Upper lobe of right lung (tissue), 1 donor: ENCODE measurements around the gene C6orf136. TPM values are rescaled to one million over a fixed set of nuclear protein-coding genes. Genes with fewer than 3 reads are reported as not detected.

ENCODE experiments used
- ATAC-seq: fragments of 200-7000 bp; cut with Tn5 transposase; one replicate; pipeline ENCODE4 v1.9.1; 2020; ENCODE audit warnings: mild to moderate bottlenecking, moderate library complexity
- DNase-seq: peaks from one replicate; pipeline ENCODE4 v3.0.0-alpha.2; 2020
- H3K27ac ChIP-seq: fragments of 200-600 bp; one replicate; pipeline ENCODE4 v1.8.0; 2022
- H3K27me3 ChIP-seq: fragments of 200-600 bp; one replicate; pipeline ENCODE4 v1.8.0; 2022; ENCODE audit warnings: mild to moderate bottlenecking
- H3K36me3 ChIP-seq: fragments of 200-600 bp; one replicate; pipeline ENCODE4 v1.8.0; 2022
- H3K4me1 ChIP-seq: fragments of 200-600 bp; one replicate; pipeline ENCODE4 v1.8.0; 2022
- H3K4me3 ChIP-seq: fragments of 200-600 bp; one replicate; pipeline ENCODE4 v1.8.0; 2022; ENCODE audit warnings: mild to moderate bottlenecking
- H3K9me3 ChIP-seq: fragments of 200-600 bp; one replicate; pipeline ENCODE4 v1.8.0; 2022
- intact Hi-C: fragments of 100-400 bp; cut with DNase I; formaldehyde crosslinking; loops from one replicate; pipeline ENCODE4 v1.11.0; 2022
- total RNA-seq: library from RNA; stranded (reverse); fragmentation: NEBNext Ultra II Directional; extraction: Animal tissue kit (Norgen Biotek cat#: 25700); gene quantifications from one replicate; pipeline ENCODE4 v1.2.1, GENCODE V29; 2021
- TF ChIP-seq, protein P1 (sequence below): fragments of 200-600 bp; IDR thresholded peaks from one replicate; pipeline ENCODE4 v1.8.0; 2022; ENCODE audit warnings: antibody characterized with exemption
- donor health status: DM: no; HTN: yes; CAD: no; lungs with severe emphysema.

C6orf136 gene
- total RNA-seq, 1 donor from 2014 or later: 22.8 TPM

DNA sequence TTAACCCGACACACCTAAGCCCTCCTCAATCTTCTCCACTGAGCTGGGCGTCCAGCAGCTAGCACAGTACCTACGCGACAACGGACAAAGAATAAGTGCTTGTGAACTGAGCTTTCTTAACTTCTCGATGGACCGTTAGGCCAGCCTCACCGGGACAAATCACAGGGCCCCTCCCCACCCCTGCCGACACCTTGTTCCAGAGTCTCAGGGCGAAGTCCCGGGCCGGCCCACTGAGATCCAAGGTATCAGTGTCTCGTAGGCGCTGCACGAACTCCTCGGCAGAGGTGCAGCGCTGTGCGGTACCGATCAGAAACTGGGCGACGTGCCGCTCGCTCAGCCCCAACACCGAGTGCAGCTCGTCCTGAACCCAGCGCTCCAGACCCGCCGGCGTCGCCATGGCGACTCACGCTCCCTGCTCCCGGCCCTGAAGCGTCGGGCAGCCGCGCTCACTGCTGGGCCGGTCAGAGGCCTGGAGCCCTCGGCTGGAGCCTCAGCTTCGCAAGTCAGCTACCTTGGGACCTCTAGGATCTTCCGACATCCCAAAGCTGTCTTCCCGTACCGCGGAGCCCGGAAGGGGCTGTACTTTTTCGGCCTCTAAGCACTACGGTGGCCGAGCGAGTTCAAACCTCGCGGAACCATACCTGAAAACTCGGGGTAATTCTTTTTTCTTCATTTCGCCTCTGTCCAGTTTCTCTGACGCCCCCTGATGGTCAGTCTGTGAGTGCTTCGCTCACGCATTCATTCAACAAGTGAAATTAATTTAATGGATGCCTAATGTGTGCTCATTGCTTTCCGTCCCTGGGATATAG is 25.7 kb downstream of the C6orf136 start, which contains the start of gene DHX16:
TSS of gene DHX16 (minus strand) at position 562 of the 809 bp plus-strand sequence. CDS start at position 397, 165 bp downstream.
- Histone ChIP-seq H3K9me3 (no peaks in the 10 kb centered on the region), H3K4me3 (peak within 1 kb of the TSS; percentile 95), H3K27ac (peak within 1 kb of the TSS; percentile 68), H3K36me3 (peaks cover 53% of the 10 kb centered on the region), H3K27me3 (no peaks in the 10 kb centered on the region), H3K4me1 (peaks cover 16% of the 10 kb centered on the region)
- intact Hi-C loops: no loop called here
- TF ChIP-seq, protein P1, sequence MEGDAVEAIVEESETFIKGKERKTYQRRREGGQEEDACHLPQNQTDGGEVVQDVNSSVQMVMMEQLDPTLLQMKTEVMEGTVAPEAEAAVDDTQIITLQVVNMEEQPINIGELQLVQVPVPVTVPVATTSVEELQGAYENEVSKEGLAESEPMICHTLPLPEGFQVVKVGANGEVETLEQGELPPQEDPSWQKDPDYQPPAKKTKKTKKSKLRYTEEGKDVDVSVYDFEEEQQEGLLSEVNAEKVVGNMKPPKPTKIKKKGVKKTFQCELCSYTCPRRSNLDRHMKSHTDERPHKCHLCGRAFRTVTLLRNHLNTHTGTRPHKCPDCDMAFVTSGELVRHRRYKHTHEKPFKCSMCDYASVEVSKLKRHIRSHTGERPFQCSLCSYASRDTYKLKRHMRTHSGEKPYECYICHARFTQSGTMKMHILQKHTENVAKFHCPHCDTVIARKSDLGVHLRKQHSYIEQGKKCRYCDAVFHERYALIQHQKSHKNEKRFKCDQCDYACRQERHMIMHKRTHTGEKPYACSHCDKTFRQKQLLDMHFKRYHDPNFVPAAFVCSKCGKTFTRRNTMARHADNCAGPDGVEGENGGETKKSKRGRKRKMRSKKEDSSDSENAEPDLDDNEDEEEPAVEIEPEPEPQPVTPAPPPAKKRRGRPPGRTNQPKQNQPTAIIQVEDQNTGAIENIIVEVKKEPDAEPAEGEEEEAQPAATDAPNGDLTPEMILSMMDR: peak; percentile 89
- peak; percentile 96 for DNase-seq
- ATAC-seq: peak; percentile 97

DNA sequence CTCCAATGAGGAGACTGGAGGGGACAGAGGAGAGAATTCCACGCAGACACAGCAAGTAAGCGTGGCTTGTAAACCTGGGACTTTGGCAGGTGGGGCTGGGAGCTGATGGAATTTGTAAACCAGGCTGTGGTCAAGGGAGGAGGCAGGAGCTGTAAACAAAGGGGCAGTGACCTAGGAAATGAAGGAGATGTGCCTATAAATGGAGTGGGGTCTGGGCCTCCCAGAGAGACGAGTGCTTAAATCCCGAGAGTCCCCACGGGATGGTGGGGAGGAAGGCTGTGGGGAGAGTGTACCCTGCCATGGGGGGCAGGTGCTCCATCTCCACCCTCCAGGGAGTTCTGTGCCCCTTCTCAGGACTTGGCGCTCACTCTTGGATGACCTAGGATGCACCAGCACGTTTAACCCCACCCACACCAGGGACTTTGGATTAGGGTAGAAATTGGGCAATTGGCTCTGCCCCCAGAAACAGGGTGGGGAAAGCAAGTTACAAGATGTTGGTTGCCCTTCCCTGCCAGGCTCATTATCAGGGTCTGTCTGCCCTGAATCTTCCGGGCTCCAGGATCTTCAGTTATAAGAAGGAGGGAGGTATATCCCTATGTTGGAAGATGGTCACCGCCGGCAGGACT is 29.8 kb downstream of the C6orf136 start:
- peaks cover 38% of the 10 kb centered on the region for H3K4me1 ChIP-seq
- H3K27ac ChIP-seq: no peak overlapping the region
- H3K9me3 ChIP-seq: no peaks in the 10 kb centered on the region
- TF ChIP-seq, protein P1: no peak
- intact Hi-C loops: no loop called here
- DNase-seq (no peak), ATAC-seq (no peak)
- peaks cover 47% of the 10 kb centered on the region for H3K36me3 ChIP-seq
- no peaks in the 10 kb centered on the region for H3K27me3 ChIP-seq
- H3K4me3 ChIP-seq: no peak overlapping the region

DNA sequence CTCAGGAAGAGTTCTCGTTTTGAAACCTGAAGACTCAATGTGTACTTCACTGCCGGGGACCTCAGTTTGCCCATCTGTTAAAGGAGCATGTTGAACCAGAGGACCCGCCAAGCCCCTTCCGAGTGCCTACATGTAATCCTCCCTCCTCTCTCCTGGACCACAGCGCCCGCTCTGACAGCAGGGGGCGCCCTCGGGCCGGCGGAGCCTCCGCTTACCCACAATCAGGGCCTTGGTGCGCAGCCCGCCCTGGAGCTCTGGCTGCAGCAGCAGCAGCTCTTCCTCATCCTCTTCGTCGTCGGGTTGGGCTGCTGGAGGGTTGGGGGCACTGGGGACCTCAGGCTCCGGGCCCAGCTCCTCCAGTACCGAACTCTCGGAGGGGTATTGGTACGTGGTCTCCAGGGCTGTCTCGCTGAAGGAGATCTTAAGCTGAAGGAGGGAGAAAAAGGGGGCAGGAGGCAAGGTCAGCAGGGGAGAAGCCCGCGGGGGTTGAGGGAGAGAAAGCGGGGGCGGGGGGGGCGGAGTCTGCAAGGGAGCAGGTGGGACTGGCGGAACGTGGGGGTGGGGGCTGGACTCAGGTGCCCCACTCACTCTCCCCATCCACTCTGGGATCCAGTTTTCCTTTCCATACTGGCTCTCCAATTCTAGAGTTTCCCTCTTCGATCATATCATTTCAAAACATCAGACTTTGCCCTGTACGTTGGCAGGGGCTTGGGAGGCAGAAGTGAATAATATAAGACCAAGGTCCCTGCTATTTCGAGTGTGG is 32.2 kb downstream of the C6orf136 start:
- Histone ChIP-seq H3K36me3 (peaks cover 47% of the 10 kb centered on the region), H3K4me3 (peak overlapping the region; percentile 78), H3K27me3 (no peaks in the 10 kb centered on the region), H3K4me1 (peaks cover 43% of the 10 kb centered on the region), H3K9me3 (no peaks in the 10 kb centered on the region), H3K27ac (peak overlapping the region; percentile 11)
- DNase-seq (peak; percentile 93), ATAC-seq (peak; percentile 87)
- intact Hi-C loops: loop anchor here (2.0 kb wide), 1 partner anchor 44 kb away; no protein-coding TSS in a partner anchor
- TF ChIP-seq, protein P1: peak; percentile 98

DNA sequence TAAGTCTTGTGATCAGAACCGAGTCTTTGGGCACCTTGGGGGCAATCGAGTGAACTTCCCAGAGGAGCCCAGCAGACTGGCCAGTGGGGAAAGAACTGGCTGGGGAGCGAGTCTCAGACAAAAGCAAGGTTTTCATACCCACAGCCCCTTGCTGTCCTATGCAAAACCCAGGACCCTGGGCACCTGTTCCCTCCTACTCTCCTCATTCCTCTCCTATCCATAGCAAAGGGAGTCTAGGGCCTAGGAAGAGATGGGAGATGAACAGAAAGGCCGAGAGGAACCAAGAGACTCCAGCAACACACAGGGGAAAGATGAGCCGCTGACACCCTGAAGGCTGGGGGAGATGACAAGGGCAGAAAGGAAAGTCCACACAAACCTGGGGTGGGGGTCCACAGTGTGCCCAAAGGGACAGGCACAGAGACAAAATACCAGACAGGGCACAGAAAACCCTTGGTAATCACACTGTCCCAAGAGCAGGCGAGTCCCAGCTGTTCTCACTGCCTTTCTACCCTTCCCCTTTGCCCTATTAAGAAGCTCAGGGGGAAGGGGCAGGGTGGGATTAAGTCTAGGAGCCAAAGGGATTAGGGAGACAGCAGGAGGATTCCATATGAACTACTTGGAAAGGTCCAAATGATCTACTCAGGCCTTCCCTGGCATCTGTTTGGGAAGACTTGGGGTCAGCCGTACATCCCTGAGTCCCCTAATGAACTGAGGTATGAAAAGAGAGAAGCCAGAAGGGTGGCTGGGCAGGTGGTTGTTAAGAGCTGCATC is 33.0 kb downstream of the C6orf136 start:
- H3K27me3 ChIP-seq: no peaks in the 10 kb centered on the region
- H3K36me3 ChIP-seq: peaks cover 47% of the 10 kb centered on the region
- peak overlapping the region; percentile 92 for H3K27ac ChIP-seq
- TF ChIP-seq, protein P1: no peak
- ATAC-seq: no peak
- H3K9me3 ChIP-seq: no peaks in the 10 kb centered on the region
- DNase-seq: no peak
- H3K4me3 ChIP-seq: peak overlapping the region; percentile 78
- H3K4me1 ChIP-seq: peaks cover 46% of the 10 kb centered on the region
- intact Hi-C loops: loop anchor here (2.0 to 5.0 kb wide), 2 partner anchors 43 to 212 kb away; no protein-coding TSS in a partner anchor

DNA sequence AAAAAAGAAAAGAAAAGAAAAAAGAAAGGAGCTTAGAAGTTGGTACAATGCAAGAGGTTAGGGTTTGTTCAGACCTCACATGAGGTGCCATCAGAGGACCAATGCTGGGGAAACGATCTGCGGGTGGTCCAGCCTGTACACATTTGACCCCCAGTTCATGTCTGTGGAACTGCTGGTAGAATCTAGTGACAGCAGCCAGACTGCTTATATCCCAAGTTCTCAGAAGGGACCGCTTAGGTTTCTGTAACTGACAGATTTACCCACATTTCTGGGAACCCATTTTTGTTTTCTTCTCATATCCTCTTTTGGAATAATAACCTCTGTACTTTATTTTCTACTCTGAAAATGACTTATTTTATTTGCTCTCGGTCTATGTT is 34.8 kb downstream of the C6orf136 start:
- intact Hi-C loops: loop anchor here (5.0 kb wide), 1 partner anchor 211 kb away; no protein-coding TSS in a partner anchor
- H3K4me1 ChIP-seq: peaks cover 50% of the 10 kb centered on the region

More for the DNA sequence above, 34.8 kb downstream of the C6orf136 start:
- TF ChIP-seq, protein P1: no peak
- DNase-seq: no peak
- no peak for ATAC-seq
- H3K27ac ChIP-seq: peak overlapping the region; percentile 92
- peaks cover 36% of the 10 kb centered on the region for H3K36me3 ChIP-seq
- H3K9me3 ChIP-seq: no peaks in the 10 kb centered on the region
- no peaks in the 10 kb centered on the region for H3K27me3 ChIP-seq
- H3K4me3 ChIP-seq: peak overlapping the region; percentile 78
